ENCODE measurements around the gene PLPP6.

The PLPP6 gene

DNA sequence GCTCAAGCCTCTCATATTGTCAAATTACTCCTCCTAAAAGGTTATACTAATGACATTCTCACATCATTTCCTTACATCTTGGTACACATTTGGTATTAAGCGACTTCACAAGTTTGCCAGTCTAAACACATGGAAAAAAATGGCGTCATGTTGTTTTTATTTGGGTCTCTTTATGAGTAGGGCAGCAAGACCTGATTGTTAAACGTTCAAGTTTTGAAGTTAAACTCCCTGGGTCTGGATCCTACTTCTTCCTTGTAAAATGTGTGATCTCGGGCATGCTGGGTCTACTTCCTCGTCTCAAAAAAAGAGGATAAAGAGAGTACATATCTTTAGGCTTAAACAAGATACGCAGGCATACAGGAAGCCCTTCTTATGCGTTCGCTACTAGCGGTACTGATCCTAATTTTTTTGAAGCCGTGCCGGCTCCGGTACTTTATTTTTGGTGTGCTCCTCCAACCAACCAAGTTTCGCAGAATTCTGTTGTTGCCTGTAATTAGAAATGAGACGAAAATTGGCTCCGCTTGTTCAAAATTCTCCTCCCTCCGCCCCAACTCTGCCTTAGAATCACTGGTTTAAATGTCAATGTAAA is 16.7 kb downstream of the PLPP6 start:
- Histone ChIP-seq H3K27me3 (ENCODE audit: low read depth, low read length) (no peaks in the 10 kb centered on the region), H3K4me2 (ENCODE audit: low read length) (peak overlapping the region; percentile 77), H3K9me3 (ENCODE audit: insufficient read depth, low read length) (no peaks in the 10 kb centered on the region), H3K27ac (ENCODE audit: low read length) (peak overlapping the region; percentile 82), H3K36me3 (replicated peaks; ENCODE audit: low read depth, low read length) (no peaks in the 10 kb centered on the region), H3K4me1 (ENCODE audit: low read length) (peaks cover 14% of the 10 kb centered on the region), H4K20me1 (ENCODE audit: insufficient read depth, low read length) (0 out of 2 replicates have a peak, but pooled peaks cover 5% of the 10 kb centered on the region), H3K9ac (ENCODE audit: low read length) (peak overlapping the region; percentile 95), H3K4me3 (ENCODE audit: low read length) (peak overlapping the region; percentile 93), H3K79me2 (ENCODE audit: low read length) (peaks cover 34% of the 10 kb centered on the region), H2AFZ (ENCODE audit: low read depth, low read length) (peak overlapping the region; percentile 72)
- TF ChIP-seq, protein P1, sequence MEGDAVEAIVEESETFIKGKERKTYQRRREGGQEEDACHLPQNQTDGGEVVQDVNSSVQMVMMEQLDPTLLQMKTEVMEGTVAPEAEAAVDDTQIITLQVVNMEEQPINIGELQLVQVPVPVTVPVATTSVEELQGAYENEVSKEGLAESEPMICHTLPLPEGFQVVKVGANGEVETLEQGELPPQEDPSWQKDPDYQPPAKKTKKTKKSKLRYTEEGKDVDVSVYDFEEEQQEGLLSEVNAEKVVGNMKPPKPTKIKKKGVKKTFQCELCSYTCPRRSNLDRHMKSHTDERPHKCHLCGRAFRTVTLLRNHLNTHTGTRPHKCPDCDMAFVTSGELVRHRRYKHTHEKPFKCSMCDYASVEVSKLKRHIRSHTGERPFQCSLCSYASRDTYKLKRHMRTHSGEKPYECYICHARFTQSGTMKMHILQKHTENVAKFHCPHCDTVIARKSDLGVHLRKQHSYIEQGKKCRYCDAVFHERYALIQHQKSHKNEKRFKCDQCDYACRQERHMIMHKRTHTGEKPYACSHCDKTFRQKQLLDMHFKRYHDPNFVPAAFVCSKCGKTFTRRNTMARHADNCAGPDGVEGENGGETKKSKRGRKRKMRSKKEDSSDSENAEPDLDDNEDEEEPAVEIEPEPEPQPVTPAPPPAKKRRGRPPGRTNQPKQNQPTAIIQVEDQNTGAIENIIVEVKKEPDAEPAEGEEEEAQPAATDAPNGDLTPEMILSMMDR (IDR thresholded peaks at IDR 0.05; ENCODE audit: low read depth, low read length): no peak
- TF ChIP-seq EZH2phosphoT487 (IDR thresholded peaks at IDR 0.05; ENCODE audit: low read depth): no peak

DNA sequence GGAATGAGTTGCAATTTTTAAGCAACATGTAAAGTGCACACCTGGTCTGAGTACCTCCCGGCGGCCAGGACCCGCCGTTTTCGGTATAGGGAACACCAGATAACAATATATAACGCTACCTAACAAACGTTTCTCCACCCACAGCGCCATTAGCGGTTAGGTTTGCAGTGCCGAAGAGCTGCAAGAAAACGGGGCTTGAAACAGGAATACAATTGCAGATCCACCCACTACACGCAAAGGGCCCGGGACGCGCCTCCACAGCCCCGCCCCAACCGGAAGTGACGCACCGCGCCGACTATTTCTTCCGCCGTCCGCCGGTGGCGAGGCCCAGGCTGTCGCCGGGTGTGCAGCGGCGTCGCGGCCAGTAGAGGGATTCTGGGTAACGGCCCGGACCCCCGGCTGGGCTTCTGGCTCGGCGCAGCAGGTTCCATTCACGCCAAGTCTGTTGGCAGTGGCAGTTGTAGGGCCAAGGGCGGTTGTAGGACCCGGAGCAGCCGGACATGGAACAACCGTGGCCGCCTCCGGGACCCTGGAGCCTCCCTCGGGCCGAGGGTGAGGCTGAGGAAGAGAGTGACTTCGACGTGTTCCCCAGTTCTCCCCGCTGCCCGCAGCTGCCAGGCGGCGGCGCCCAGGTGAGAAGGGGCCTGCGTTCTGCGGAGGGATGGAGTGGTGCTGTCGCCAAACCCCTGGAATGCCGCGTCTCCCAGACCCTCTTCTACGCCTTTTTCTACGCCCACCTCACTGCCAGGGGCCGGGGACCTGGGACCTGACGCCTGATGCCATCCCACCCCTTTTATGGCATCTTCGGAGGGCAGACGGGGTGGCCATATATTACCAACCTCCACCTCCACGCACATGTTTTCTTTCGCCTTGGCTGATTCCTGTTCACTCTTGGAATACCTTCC is 17.4 kb downstream of the PLPP6 start, which contains the start of gene CDC37L1:
TSS of gene CDC37L1 (plus strand) at position 302 of the 905 bp plus-strand sequence. CDS start at position 501, 199 bp downstream.
- H3K4me1 ChIP-seq (ENCODE audit: low read length): peaks cover 14% of the 10 kb centered on the region
- peak within 1 kb of the TSS; percentile 82 for H3K27ac ChIP-seq (ENCODE audit: low read length)
- peak within 1 kb of the TSS; percentile 96 for H3K4me2 ChIP-seq (ENCODE audit: low read length)
- H3K9me3 ChIP-seq (ENCODE audit: insufficient read depth, low read length): no peaks in the 10 kb centered on the region
- 0 out of 2 replicates have a peak, but pooled peaks cover 5% of the 10 kb centered on the region for H4K20me1 ChIP-seq (ENCODE audit: insufficient read depth, low read length)
- no peaks in the 10 kb centered on the region for H3K36me3 ChIP-seq (replicated peaks; ENCODE audit: low read depth, low read length)
- peak within 1 kb of the TSS; percentile 72 for H2AFZ ChIP-seq (ENCODE audit: low read depth, low read length)
- peaks cover 36% of the 10 kb centered on the region for H3K79me2 ChIP-seq (ENCODE audit: low read length)
- H3K27me3 ChIP-seq (ENCODE audit: low read depth, low read length): no peaks in the 10 kb centered on the region
- H3K4me3 ChIP-seq (ENCODE audit: low read length): peak within 1 kb of the TSS; percentile 93
- TF ChIP-seq, protein P1 (IDR thresholded peaks at IDR 0.05; ENCODE audit: low read depth, low read length): peak; percentile 33
- TF ChIP-seq EZH2phosphoT487 (IDR thresholded peaks at IDR 0.05; ENCODE audit: low read depth): no peak
- peak within 1 kb of the TSS; percentile 95 for H3K9ac ChIP-seq (ENCODE audit: low read length)

DNA sequence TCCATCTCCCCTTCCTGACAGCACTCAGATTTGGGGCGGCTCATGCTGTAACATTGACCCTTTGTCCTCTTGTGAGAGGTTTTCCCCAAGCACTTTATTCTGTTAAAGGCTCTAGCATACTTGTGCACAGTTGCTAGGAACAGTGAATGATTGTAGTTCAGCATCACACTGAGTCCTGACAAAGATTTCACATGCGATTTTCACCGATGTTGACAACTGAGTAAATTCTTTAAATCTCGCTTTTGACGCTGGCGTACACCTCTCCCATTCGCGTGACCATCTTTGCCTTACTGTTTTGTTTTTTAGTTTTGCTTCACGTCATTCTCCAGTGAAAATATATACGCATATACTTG is 18.1 kb downstream of the PLPP6 start:
- H4K20me1 ChIP-seq (ENCODE audit: insufficient read depth, low read length): 0 out of 2 replicates have a peak, but pooled peaks cover 5% of the 10 kb centered on the region
- H3K4me3 ChIP-seq (ENCODE audit: low read length): peak overlapping the region; percentile 93
- H3K79me2 ChIP-seq (ENCODE audit: low read length): peaks cover 36% of the 10 kb centered on the region
- H3K9ac ChIP-seq (ENCODE audit: low read length): peak overlapping the region; percentile 95
- no peaks in the 10 kb centered on the region for H3K27me3 ChIP-seq (ENCODE audit: low read depth, low read length)
- H3K27ac ChIP-seq (ENCODE audit: low read length): peak overlapping the region; percentile 59
- H3K4me1 ChIP-seq (ENCODE audit: low read length): peaks cover 14% of the 10 kb centered on the region
- H3K9me3 ChIP-seq (ENCODE audit: insufficient read depth, low read length): no peaks in the 10 kb centered on the region
- no peak for TF ChIP-seq EZH2phosphoT487 (IDR thresholded peaks at IDR 0.05; ENCODE audit: low read depth)
- TF ChIP-seq, protein P1 (IDR thresholded peaks at IDR 0.05; ENCODE audit: low read depth, low read length): no peak
- H3K36me3 ChIP-seq (replicated peaks; ENCODE audit: low read depth, low read length): peaks cover 4% of the 10 kb centered on the region
- peak overlapping the region; percentile 32; the same call in 1 of the 2 replicates for H2AFZ ChIP-seq (ENCODE audit: low read depth, low read length)
- H3K4me2 ChIP-seq (ENCODE audit: low read length): peak overlapping the region; percentile 96

DNA sequence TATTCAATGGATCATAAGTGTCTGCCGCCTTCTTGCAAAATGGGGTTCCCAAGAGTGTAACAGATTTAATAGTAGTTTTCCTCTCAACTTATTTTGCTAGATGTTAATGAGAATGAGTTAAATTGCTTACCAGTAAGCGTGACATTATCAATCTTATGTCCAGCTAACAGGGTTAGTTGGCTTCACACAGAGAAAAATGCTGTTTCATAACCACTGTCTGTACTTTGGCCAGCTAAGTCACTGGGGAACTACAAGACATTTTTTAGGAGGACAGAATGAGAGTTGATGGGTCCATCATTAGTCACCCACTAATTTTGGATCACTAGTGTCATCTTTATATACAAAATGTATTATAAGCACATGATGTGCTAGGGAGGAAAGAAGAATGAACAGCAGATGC is 18.7 kb downstream of the PLPP6 start:
- no peak overlapping the region for H2AFZ ChIP-seq (ENCODE audit: low read depth, low read length)
- H3K4me3 ChIP-seq (ENCODE audit: low read length): peak overlapping the region; percentile 93
- H3K27ac ChIP-seq (ENCODE audit: low read length): no peak overlapping the region

More for the DNA sequence above, 18.7 kb downstream of the PLPP6 start:
- Histone ChIP-seq H3K79me2 (ENCODE audit: low read length) (peaks cover 36% of the 10 kb centered on the region), H4K20me1 (ENCODE audit: insufficient read depth, low read length) (0 out of 2 replicates have a peak, but pooled peaks cover 5% of the 10 kb centered on the region), H3K9ac (ENCODE audit: low read length) (peak overlapping the region; percentile 95), H3K9me3 (ENCODE audit: insufficient read depth, low read length) (no peaks in the 10 kb centered on the region), H3K4me1 (ENCODE audit: low read length) (peaks cover 14% of the 10 kb centered on the region), H3K36me3 (replicated peaks; ENCODE audit: low read depth, low read length) (peaks cover 8% of the 10 kb centered on the region), H3K27me3 (ENCODE audit: low read depth, low read length) (no peaks in the 10 kb centered on the region), H3K4me2 (ENCODE audit: low read length) (peak overlapping the region; percentile 96)
- no peak for TF ChIP-seq EZH2phosphoT487 (IDR thresholded peaks at IDR 0.05; ENCODE audit: low read depth)

Measured in OCI-LY3 (cell line).